ENCODE results near the gene SKIC8.

- TF ChIP-seq CTCF (IDR thresholded peaks at IDR 0.05; ENCODE audit: low read depth, low read length) = no peak
- TF ChIP-seq EZH2phosphoT487 (IDR thresholded peaks at IDR 0.05; ENCODE audit: low read depth) = no peak
Observed at GRCh38 chr15:78339559-78339958, 40.1 kb upstream of the SKIC8 start.

Data from OCI-LY3 (cell line).